ENCODE measurements around the gene SLC25A43. TPM values are rescaled to one million over a fixed set of nuclear protein-coding genes. Genes with fewer than 3 reads are reported as not detected.

Gene SLC25A43
- polyA plus RNA-seq, 3 donors, result 5.9 to 6.3 (median 6.1) TPM

- no peak for DNase-seq
These were observed 96.9 kb downstream of the SLC25A43 start for GRCh38 chrX:119495734-119496726.

GRCh38 chrX:119497185-119497584 is 98.0 kb downstream of the SLC25A43 start:
- no peak for DNase-seq

GRCh38 chrX:119500061-119500800 is 101.1 kb downstream of the SLC25A43 start:
- DNase-seq, result no peak

GRCh38 chrX:119501511-119502148 is 102.5 kb downstream of the SLC25A43 start:
- no peak for DNase-seq

- DNase-seq, result no peak
These were observed 103.8 kb downstream of the SLC25A43 start for GRCh38 chrX:119502727-119503483.

GRCh38 chrX:119503484-119503861 is 104.3 kb downstream of the SLC25A43 start:
- no peak for DNase-seq

Other genes with a start within 250 kb of the SLC25A43 start
- gene PGRMC1, start 163.1 kb upstream of the SLC25A43 start, polyA plus RNA-seq (ENCODE audit: insufficient read length in 3 of 3), result 100 to 1,000 TPM; 241 to 262 (median 253) TPM
- 100 to 1,000 TPM; 322 to 349 (median 333) TPM for gene SLC25A5, start 69.1 kb downstream of the SLC25A43 start, polyA plus RNA-seq (ENCODE audit: insufficient read length in 3 of 3)
- 10 to 100 TPM; 27.5 to 33.7 (median 32.7) TPM for gene STEEP1, start 166.1 kb downstream of the SLC25A43 start, polyA plus RNA-seq (ENCODE audit: insufficient read length in 3 of 3)
- gene UBE2A, start 175.2 kb downstream of the SLC25A43 start, polyA plus RNA-seq (ENCODE audit: insufficient read length in 3 of 3), result 10 to 100 TPM; 79.6 to 92.3 (median 87.8) TPM
- 10 to 100 TPM; 13.7 to 17.6 (median 14.1) TPM for gene NKRF, start 207.1 kb downstream of the SLC25A43 start, polyA plus RNA-seq (ENCODE audit: insufficient read length in 3 of 3)

Measured in renal pelvis (tissue), 4 donors.